GM12892 (cell line): Measurements from ENCODE around the gene DQX1.

ENCODE experiments used
- POLR2A ChIP-seq: IDR thresholded peaks from 2 replicates; pipeline ENCODE4 v1.6.1; 2011; ENCODE audit warnings: low read depth, low read length, control low read depth
- POLR2AphosphoS5 ChIP-seq: IDR thresholded peaks from 2 replicates; pipeline ENCODE4 v1.6.1; 2011; ENCODE audit warnings: low read depth, low read length, control low read depth
- TAF1 ChIP-seq: IDR thresholded peaks from 2 replicates; pipeline ENCODE4 v1.6.1; 2011; ENCODE audit warnings: low read depth, mild to moderate bottlenecking, control low read depth, low read length, borderline replicate concordance

DNA sequence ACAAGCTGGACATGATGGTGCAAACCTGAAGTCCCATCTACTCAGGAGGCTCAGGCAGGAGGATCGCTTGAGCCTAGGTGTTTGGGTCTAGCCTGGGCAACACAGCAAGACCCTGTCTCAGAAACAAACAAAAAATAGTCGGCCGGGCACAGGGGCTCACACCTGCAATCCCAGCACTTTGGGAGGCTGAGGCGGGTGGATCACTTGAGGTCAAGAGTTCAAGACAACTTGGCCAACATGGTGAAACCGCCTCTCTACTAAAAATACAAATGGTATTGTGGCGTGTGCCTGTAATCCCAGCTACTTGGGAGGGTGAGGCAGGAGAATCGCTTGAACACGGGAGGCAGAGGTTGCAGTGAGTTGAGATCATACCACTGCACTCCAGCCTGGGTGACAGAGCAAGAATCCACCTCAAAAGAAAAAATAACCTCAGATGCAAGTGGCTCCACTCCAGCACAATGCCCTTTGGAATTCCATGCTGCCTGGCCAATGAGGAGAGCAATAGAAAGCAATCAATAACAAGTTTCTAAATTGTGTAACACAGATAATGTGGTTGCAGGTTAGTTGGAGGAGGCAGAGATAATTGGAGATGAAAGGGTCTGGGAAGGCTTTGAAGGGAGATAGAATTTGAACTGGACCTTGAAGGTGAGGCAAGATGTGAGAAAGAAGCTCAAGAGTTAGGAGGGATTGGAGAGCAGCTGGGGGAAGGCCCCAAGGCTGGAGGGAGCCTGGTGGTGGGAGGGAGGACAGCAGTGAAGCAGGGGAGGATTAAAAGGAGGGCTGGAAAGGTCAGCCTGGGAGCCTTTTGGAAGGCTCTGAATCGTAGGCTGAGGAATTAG lies 37.2 kb downstream of the DQX1 start:
- TF ChIP-seq POLR2A (no peak), POLR2AphosphoS5 (no peak), TAF1 (no peak)
